PC-9 (cell line): ENCODE data around the gene CCDC91.

Source experiments
- EZH2 ChIP-seq: fragments of 200-600 bp; sonication (generic); IDR thresholded peaks from 2 replicates; pipeline ENCODE4 v1.8.0; 2017; ENCODE audit warnings: antibody characterized with exemption, low read depth
- TF ChIP-seq, protein P1 (sequence below): fragments of 200-600 bp; sonication (generic); conservative IDR thresholded peaks from 2 replicates; pipeline ENCODE4 v1.6.1; 2017; ENCODE audit warnings: mixed run types, antibody characterized with exemption, mild to moderate bottlenecking, moderate library complexity

DNA sequence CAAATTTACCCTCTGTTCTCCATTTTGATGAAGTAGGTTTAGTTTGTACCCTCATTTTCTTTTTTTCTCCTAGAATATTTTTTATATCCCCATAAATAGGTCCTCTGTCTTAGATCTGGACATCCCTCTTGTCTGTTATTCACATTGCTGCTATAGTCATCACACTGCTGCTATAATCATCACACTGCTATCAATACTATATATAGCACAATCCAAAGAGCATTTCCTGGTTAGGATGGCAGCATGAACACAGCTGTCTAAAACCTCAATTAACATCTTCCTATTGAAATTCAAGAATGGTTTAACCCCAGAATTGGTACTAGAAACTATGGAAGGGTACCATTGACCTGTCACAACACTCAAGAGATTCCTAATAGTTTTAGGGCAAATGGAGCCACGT, 27.6 kb upstream of the CCDC91 start:
- TF ChIP-seq, protein P1, sequence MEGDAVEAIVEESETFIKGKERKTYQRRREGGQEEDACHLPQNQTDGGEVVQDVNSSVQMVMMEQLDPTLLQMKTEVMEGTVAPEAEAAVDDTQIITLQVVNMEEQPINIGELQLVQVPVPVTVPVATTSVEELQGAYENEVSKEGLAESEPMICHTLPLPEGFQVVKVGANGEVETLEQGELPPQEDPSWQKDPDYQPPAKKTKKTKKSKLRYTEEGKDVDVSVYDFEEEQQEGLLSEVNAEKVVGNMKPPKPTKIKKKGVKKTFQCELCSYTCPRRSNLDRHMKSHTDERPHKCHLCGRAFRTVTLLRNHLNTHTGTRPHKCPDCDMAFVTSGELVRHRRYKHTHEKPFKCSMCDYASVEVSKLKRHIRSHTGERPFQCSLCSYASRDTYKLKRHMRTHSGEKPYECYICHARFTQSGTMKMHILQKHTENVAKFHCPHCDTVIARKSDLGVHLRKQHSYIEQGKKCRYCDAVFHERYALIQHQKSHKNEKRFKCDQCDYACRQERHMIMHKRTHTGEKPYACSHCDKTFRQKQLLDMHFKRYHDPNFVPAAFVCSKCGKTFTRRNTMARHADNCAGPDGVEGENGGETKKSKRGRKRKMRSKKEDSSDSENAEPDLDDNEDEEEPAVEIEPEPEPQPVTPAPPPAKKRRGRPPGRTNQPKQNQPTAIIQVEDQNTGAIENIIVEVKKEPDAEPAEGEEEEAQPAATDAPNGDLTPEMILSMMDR, result no peak
- TF ChIP-seq EZH2, result no peak
